NCI-H2081 treated with DMSO at 0.1 percent for 48 hours (cell line): ENCODE measurements around the gene COL4A2.

Experiments used
- DNase-seq: peaks from one replicate; lab custom pipeline; 2025; lab: John Stamatoyannopoulos, UW

Gene COL4A2

DNA sequence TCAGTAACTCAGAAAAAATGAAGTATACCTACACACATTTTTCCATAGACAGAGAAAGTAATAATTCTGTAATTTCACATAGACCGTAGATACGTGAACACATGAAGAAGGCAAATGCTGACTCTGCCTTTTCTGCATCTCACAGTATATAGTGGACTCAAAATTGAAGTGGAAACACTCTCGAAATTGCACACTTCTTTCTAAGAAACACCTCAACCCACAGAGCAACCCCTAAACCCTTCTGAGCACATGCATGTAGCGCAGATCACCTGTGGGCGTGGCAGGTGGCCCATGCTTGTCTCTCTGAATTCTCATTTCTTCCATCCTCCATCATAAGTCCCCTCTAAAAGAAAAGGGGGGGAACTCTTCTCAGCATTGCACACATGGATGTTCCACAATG is 34.9 kb upstream of the COL4A2 start:
- no peak for DNase-seq

DNA sequence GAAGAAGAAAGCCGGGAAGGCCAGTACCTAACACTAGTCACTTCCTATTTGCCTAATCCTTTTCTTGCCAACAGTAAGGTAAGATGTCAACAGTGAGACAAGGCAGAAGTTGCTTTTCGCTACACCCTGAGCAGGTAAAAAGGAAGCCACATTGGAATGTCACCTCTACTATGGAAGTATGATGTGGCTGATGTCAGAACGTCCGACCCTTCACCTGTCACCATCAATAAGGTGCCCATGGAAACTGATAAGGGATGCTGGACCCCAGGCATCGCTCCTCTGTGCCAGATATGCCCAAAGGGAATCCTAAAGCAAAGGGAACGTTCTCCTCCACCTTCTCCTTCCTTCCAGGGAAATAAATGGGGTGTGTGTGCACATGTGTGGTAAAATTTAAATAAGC is 34.4 kb upstream of the COL4A2 start:
- no peak for DNase-seq

- no peak for DNase-seq
Measured at GRCh38 chr13:110273254-110273653, 33.8 kb upstream of the COL4A2 start.

GRCh38 chr13:110274687-110275086 is 32.4 kb upstream of the COL4A2 start:
- DNase-seq, result no peak

GRCh38 chr13:110275931-110276552 is 31.0 kb upstream of the COL4A2 start:
- no peak for DNase-seq

- no peak for DNase-seq
Measured at GRCh38 chr13:110276553-110276950, 30.5 kb upstream of the COL4A2 start.

DNA sequence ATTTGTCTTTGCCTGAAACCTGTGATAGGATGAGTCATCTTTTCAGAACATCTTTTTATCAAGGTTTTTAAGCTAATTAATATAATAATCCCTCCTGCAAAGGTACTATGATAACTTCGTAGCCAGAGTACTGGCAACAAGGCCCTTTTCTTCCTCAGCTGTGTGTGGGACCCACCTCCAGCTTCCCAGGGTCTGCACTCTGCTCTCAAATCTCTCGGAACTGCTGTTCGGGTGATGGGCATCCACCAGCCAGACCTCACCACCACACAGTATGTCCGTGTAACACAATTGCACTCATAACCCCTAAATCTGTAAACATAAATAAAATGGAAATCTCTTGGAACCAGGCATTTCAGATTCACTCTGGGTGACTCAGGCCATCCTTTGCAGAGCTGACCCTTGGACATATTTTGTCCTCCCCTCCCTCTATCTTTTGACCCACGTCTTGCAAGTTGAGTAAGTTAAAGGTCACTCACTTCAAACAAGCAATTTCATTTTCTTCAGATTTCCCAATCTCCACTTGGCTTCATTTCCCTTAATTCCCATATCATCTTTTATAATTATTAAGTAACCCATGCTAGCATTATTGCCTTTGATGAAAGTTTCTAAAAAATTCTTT is 29.6 kb upstream of the COL4A2 start:
- DNase-seq, result no peak

GRCh38 chr13:110278859-110279258 is 28.2 kb upstream of the COL4A2 start:
- DNase-seq, result no peak

DNA sequence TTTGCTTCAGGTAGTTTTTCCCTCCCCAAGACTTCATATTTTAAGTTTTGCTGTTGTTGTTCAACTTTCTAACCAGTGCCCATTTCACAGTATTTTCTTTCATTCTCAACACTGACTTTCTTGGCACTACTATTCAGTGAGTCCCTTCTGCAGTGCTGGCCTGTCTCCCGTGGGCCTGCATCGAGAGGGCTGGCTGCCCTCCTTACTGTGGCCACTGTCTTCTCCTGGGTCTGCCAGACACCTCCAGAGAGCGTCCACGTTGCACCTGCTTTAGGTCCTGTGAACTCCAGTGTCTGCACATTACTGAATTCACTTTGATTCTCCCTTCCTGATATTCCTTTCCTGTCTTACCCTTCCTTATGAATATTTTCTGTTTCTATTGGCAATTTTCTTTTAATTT is 27.4 kb upstream of the COL4A2 start:
- DNase-seq, result no peak

GRCh38 chr13:110280231-110280813 is 26.8 kb upstream of the COL4A2 start:
- no peak for DNase-seq

DNA sequence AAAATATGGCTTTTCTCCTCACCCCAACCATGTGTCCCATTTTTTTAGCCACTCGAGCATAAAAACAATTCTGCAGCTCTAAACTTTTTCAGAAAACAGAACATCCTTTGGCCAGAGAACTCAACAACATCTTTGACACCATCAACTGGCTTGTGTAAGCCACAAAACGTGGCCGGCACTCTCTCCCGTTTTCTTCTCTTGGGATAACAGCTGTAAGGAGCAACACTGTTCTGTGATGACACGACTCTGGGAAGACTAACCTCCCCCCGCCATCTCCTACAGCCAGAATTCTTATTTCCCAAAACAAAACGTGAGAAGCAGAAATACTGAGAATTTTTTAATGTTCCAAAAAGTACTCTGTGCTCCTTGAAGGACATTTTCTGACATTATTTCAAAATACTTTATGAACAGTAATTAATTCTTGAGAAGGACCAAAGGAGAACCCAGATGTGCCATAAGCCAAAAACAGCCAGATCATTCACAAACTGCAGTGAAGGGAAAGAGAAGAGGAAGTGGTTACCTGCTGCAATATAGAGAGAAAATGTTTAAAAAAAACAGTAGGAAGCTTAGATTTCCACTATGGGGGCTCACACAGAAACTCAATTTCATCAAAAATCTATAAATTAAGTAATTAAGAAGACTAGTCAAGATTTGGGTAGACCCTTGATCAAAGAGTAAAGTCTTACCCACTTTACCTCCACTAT is 25.9 kb upstream of the COL4A2 start:
- no peak for DNase-seq

GRCh38 chr13:110281736-110282135 is 25.3 kb upstream of the COL4A2 start:
- DNase-seq, result no peak

DNA sequence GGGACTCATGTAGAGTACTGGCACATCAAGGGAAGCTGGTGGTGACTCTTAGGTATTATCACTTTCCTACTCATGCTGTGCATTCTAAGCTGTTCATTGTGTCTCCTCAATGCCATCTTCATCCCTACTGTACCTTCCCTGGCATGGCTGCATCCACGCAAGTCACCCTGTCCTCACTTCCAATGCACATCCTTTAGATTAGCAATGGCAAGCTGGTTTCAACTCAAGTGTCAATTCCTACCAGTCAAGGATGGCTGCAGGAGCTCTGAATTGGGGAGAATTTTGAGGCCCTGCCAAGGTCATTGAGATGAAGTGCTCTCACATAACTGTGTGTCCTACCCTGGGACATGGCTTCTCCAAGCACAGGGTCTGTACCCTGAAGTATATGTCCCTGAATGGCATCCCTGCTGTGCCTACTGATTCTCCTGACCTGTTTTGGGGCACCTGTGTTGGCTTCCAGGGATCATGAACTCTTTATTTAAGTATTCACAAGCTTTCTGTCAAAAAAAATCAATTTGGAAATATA is 24.7 kb upstream of the COL4A2 start:
- no peak for DNase-seq

GRCh38 chr13:110283736-110284517 is 23.2 kb upstream of the COL4A2 start:
- no peak for DNase-seq

GRCh38 chr13:110284779-110285484 is 22.2 kb upstream of the COL4A2 start:
- DNase-seq, result no peak

DNA sequence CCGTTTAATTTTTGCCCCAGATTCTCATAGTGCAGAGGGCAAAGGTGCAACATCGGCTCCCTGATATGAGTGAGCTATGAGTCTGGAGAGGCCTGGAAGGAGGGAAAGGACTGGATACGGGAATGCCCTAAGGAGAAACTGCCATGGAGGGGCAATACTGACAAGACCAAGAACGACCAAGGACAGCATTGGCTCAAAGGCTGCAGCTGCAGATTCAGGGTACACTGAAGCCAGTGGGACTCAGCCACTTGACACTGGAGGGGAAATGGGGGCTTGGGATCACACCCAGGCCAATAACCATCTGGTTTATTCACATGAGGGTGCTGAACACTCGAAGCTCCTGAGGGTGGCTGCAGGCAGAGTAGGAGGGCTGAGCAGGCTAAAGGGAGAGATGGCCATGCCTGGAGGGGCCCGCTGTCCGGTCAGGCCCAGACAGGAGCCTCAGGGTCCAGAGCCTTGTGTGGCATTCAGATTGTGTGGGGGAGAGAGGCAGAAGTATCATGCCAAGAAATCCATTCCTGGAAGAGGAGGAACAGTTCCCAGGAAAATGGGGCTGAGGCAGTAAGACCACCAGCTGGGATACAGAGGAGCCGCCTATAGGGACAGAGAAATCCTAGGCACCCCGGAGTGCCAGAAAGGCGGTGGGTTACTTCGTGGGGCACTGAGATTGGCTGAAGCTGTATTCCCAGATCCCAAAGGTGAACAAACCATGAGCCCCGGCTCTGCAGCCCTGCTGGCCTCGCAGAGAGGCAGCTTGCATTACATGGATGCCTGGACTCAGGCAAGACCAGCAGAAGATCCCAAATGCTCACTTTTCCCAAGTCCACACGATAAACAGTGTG is 20.9 kb upstream of the COL4A2 start:
- no peak for DNase-seq

DNA sequence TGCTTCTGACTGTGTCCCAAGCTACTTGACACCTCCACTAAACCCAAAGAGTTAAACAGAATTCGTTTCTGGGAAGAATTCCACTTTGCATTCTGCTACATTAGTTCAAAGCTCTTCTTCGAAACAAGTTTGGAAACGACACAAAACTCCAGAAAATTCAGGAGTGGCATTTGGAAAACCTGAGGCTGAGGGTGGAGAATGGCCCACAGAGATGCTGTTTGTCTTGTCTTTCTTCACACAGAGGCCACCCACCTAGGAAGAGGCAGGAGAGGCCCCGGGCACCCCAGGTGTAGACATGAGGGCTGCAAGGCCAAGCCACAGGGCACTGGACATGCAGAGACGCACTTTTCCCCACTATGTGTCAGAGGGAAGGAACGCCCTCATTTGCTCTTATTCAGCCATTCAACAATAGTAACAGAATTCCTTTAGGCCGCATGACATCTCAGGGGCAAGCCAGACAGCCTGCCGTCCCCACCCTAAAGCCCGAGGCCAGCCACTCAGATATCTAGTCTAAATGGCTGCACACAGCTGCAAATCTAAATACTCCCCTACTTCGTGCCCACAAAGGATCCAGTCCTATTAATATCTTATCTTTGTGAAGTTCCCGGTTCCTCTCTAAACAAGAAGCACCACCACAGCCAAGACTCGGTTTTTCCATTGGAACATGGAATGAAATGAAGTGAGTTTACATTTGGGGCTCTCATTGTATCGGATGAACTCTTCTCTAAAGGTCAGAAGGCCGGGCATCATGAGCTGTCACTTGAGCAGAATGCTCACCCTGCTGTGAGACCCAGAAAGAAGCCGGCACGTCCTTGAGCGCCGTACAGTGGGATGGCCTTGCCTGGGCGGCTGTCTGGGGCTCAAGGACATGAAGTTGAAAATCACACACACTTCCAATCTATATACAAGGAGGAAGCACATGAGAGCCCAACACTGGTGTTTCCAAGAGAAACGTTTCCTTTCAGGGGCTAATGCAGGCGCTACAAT is 20.0 kb upstream of the COL4A2 start:
- DNase-seq, result no peak

DNA sequence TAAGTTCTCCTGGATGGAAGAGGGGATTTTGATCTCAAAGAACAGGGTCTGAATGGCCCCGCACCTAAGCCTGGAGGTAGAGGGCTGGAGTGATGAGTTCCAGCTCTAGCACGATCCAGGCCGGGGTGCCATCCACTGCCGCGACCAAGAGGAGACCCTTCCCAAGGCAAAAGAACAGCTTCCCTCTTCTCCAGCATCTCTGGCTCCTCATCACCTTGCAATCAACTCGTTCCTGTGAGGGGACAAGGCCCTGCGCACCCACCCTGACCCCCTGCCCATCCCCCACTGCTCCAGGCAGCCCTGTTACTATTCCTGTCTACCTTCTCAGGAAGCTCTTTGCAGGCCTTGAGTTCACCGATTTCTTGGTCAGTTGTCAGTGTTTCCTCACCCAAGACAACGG is 17.9 kb upstream of the COL4A2 start:
- DNase-seq, result no peak

GRCh38 chr13:110289661-110290060 is 17.4 kb upstream of the COL4A2 start:
- DNase-seq, result no peak
